Mammary epithelial cell (primary cell): ENCODE data around the gene DGKI.

Experiments
- EZH2 ChIP-seq: IDR thresholded peaks from 2 replicates; pipeline ENCODE4 v1.6.1; 2012; ENCODE audit warnings: low read length, inconsistent platforms, borderline replicate concordance
- TF ChIP-seq, protein P1 (sequence below), 2 donors: IDR thresholded peaks in 1 of 2; conservative IDR thresholded peaks in 1 of 2; 2 replicates each; pipeline ENCODE4 v1.5.1; 2011 to 2012; ENCODE audit warnings: inconsistent platforms in 2 of 2, low read length in 2 of 2, mild to moderate bottlenecking in 2 of 2, control low read depth in 1 of 2, low read depth in 1 of 2; ENCODE audit not compliant: insufficient read depth in 1 of 2; ENCODE audit errors: extremely low read depth in 1 of 2

DNA sequence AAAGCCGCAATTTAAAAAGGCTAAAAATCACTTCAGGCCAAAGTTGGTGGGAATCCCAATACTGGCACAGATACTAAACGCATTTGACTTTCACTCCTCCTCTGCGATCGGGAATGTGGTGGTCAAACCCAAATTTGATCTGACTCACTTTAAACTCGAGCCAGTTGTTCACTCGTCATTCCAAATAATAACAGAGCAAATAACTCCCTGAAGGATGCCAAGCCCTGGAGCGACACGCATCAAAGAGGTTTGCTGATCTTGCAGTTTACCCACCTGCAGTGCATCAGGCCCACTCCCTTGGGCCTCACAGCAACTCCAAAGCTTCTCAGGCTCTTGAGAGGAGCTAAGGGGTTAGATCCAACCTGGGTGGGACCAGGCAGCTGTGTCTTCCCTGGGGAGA, 515.4 kb downstream of the DGKI start:
- TF ChIP-seq, protein P1, sequence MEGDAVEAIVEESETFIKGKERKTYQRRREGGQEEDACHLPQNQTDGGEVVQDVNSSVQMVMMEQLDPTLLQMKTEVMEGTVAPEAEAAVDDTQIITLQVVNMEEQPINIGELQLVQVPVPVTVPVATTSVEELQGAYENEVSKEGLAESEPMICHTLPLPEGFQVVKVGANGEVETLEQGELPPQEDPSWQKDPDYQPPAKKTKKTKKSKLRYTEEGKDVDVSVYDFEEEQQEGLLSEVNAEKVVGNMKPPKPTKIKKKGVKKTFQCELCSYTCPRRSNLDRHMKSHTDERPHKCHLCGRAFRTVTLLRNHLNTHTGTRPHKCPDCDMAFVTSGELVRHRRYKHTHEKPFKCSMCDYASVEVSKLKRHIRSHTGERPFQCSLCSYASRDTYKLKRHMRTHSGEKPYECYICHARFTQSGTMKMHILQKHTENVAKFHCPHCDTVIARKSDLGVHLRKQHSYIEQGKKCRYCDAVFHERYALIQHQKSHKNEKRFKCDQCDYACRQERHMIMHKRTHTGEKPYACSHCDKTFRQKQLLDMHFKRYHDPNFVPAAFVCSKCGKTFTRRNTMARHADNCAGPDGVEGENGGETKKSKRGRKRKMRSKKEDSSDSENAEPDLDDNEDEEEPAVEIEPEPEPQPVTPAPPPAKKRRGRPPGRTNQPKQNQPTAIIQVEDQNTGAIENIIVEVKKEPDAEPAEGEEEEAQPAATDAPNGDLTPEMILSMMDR (conservative IDR thresholded peaks at IDR 0.05 in 1 of 2, IDR thresholded peaks at IDR 0.05 in 1 of 2; ENCODE audit: extremely low read depth in 1 of 2, insufficient read depth in 1 of 2, low read depth in 1 of 2, low read length in 2 of 2) = no peak
- no peak for TF ChIP-seq EZH2
